GM12874 (cell line): Measurements from ENCODE around the gene TFAP2A.

Experiments used
- TF ChIP-seq, protein P1 (sequence below): IDR thresholded peaks from 2 replicates; pipeline ENCODE4 v1.5.1; 2011; ENCODE audit warnings: low read depth, mild to moderate bottlenecking, control low read depth, low read length, moderate library complexity; ENCODE audit not compliant: insufficient read depth

The TFAP2A gene

DNA sequence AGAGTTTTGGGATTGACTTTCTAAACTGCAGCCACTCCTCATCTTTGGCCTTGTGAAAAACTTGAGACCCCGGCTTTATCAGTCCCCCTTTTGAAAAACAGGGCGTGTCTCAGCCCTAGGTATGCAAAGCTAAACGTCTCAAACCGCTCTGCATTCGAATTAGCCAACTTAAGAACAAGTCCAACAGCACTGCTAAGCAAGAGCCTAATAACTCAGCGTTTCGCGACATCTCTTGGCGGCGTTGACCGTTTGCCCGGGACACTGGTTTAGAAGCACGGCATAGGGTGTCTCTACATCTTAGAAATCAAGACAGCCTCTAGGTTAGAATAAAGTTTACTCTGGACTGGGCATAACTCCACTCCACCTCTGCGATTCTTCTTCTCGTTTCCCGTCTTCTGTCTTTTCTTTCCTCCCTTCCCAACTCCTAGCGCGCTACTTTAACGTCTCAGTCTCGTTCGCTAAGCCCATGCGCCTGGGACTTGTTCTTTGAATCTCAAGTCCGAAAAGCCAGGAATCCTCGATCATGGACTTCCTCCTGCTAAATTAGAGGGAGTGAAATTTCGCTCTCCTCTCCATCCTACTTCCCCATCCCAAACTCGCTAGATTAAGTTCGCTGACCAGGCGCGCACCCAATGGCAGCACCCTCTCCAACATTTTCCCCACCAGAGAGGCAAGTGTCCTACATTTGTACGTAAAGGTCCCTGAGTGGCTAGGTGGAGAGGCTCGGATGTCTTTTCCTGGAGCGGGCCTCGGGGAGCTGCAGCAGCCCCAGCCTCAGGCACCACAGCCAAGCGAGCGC is 10.5 kb upstream of the TFAP2A start:
- TF ChIP-seq, protein P1, sequence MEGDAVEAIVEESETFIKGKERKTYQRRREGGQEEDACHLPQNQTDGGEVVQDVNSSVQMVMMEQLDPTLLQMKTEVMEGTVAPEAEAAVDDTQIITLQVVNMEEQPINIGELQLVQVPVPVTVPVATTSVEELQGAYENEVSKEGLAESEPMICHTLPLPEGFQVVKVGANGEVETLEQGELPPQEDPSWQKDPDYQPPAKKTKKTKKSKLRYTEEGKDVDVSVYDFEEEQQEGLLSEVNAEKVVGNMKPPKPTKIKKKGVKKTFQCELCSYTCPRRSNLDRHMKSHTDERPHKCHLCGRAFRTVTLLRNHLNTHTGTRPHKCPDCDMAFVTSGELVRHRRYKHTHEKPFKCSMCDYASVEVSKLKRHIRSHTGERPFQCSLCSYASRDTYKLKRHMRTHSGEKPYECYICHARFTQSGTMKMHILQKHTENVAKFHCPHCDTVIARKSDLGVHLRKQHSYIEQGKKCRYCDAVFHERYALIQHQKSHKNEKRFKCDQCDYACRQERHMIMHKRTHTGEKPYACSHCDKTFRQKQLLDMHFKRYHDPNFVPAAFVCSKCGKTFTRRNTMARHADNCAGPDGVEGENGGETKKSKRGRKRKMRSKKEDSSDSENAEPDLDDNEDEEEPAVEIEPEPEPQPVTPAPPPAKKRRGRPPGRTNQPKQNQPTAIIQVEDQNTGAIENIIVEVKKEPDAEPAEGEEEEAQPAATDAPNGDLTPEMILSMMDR, result no peak

DNA sequence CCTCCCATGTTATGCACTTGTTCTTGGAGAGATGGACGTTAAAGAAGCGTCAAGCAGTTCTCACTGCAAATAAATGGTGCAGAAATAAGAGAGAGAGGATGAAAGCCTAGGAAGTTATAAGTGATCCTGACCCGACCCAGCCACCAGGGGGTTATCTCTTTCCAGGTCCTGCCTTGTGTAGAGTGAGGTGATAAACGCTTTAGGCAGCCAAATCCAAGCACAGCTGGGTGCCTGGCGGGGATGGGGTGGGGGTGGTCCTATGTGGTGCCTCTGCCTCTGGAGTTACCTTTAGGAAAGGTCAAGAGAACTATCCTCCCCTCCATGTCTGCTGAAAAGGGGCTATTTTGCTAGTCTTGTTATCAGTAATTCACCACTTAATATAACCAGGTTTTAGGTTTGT is 9.2 kb upstream of the TFAP2A start:
- TF ChIP-seq, protein P1, result 0 out of 2 replicates have a peak, but pooled peaks have one; percentile 30

DNA sequence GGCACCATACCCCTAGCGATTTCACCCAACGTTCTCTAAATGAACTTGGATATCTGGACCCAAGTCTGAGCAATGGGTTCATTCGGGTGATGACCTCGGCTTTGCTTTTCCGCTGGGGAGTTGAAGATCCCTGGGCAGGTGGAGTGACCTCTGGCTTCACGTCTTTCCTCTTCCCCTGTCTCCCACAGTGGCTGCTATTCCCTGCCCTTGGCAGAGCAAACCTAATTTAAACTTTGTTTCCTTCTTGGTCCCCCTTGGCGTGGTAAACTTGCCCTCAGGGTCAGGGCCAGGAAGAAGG is 7.8 kb upstream of the TFAP2A start:
- TF ChIP-seq, protein P1, result no peak

DNA sequence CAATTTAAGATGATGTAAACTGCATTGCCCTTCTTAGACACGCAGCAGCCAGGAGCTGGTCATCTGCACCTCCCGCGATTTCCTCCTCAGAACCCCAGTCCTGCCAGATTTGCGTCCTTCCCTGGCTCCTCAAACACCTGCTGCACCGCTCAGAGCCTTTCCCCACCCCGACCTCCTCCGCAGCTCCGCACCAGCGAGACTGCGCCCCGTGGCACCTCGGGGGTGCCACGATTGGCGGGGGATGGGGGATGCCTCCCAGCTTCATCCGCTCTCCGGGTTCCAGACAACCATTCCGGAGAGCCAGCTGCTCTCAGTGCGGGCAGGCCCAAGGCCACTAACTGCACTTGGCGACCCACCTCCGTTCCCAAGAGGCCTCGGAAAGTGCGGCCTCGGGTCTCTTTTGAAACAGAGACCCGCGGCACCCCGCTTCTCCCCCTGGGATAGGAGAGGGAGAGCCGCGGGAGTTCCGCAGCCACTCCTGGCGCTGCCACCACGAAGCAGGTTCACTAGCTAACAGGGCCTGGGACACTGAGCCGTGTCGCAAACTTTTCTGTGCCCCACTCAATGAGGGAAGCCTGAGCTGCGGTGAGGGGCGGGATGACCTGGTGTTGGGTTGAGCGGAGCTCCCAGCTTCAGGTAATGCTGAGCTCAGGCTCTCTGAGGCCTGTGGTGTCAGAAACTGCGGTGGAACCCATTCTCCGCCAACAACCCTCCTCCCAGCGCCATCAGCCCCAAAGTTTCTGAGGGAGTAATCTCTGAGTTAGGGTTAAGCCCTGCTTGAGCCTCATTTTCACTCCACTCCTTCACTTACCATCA is 7.3 kb upstream of the TFAP2A start:
- TF ChIP-seq, protein P1, result no peak

DNA sequence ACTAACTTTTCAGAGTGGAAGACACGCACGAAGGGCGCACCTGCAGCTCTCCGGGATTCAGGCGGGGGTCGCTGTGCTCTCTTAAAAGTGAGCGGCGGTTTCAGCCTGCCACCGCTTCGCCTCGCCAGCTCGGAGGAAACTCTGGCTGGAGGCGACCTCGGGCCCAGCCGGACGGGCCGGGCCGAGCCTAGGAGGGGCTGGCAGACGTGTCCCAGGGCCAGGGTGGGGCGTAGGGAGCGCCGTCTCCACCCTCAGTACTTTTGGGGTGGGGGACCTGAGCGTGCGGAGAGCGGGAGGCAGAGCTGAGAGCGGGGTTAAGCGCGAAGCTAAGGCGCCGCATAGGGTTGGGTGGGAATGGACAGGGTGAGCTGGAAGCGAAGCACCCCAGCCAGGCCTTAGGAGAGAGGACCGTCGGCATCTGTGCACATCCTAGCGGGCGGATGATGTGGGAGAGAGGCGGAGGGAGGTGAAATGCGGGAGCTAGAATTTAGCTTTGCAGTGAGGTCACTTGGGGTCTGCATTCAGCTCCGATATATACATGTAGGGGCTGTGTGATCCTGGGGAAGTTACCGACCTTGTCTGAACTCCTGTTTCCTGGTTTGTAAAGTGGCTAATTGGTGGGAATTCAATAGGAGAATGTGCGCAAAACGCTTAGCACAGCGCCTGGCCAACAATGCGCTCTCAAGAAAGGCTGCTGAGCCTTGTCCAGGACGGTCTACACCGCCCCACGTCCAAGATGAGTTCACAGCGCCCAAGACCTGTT is 6.5 kb upstream of the TFAP2A start:
- TF ChIP-seq, protein P1, result peak; percentile 59; the same call in 1 of the 2 replicates

DNA sequence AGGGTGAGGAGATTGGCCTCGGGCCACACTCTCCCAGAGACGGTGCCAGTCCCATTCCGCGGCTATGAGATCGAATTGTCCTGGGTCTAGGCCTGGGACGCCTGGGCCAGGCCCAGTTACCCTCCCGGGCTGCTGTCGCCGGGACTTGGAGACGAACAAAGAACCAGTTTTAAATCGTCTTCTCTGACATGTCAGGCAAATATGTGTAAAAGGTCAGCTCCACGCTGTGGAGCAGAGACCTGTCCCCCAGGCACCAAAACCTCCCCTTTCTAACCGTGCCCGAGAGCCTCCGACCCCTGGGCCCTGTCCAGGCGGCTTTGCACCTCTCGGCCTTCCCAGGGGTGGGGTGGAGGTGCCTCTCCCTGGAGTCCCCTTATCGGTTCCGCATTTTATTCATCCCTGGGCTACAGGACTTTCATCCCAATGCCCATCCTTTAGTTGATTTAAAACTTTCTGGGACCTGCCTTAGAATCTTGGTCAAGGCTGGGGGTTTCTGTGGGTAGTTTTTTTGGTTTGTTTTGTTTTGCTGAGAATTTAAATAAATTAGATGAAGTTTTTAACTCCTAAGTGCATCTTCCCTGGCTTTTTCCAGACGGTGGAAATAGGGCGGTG is 5.8 kb upstream of the TFAP2A start:
- TF ChIP-seq, protein P1, result no peak
